ENCODE data around the gene MCOLN2.

MCOLN2 gene

GRCh38 chr1:84899969-84900368 lies 96.9 kb downstream of the MCOLN2 start:
- Histone ChIP-seq H3K27ac (ENCODE audit: low read depth, low read length) (no peak overlapping the region), H3K4me1 (ENCODE audit: control insufficient read depth, insufficient read depth, low read length) (no peaks in the 10 kb centered on the region), H3K36me3 (ENCODE audit: control insufficient read depth, insufficient read depth, low read length) (no peaks in the 10 kb centered on the region), H3K9ac (ENCODE audit: low read length) (no peak overlapping the region), H3K4me3 (ENCODE audit: low read length) (no peak overlapping the region), H3K27me3 (ENCODE audit: control insufficient read depth, insufficient read depth, low read length) (no peaks in the 10 kb centered on the region)

GRCh38 chr1:84896279-84896678 lies 100.6 kb downstream of the MCOLN2 start:
- Histone ChIP-seq H3K27me3 (ENCODE audit: control insufficient read depth, insufficient read depth, low read length) (peaks cover 4% of the 10 kb centered on the region), H3K9ac (ENCODE audit: low read length) (no peak overlapping the region), H3K4me3 (ENCODE audit: low read length) (no peak overlapping the region)

GRCh38 chr1:84892705-84893618 lies 104.0 kb downstream of the MCOLN2 start, which contains the start of gene LPAR3:
TSS of gene LPAR3 (minus strand) at chr1:84893206. CDS start at chr1:84866120, 27,086 bp downstream.
- Histone ChIP-seq H3K9ac (ENCODE audit: low read length) (no peak within 1 kb of the TSS), H3K27ac (ENCODE audit: low read depth, low read length) (no peak within 1 kb of the TSS)

More at GRCh38 chr1:84896279-84896678, 100.6 kb downstream of the MCOLN2 start:
- H3K27ac ChIP-seq (ENCODE audit: low read depth, low read length): no peak overlapping the region
- no peaks in the 10 kb centered on the region for H3K36me3 ChIP-seq (ENCODE audit: control insufficient read depth, insufficient read depth, low read length)
- H3K4me1 ChIP-seq (ENCODE audit: control insufficient read depth, insufficient read depth, low read length): no peaks in the 10 kb centered on the region

GRCh38 chr1:84890566-84890965 lies 106.3 kb downstream of the MCOLN2 start:
- H3K4me1 ChIP-seq (ENCODE audit: control insufficient read depth, insufficient read depth, low read length): no peaks in the 10 kb centered on the region
- no peak overlapping the region for H3K27ac ChIP-seq (ENCODE audit: low read depth, low read length)
- no peak overlapping the region for H3K9ac ChIP-seq (ENCODE audit: low read length)
- H3K27me3 ChIP-seq (ENCODE audit: control insufficient read depth, insufficient read depth, low read length): peaks cover 4% of the 10 kb centered on the region
- no peak overlapping the region for H3K4me3 ChIP-seq (ENCODE audit: low read length)
- no peaks in the 10 kb centered on the region for H3K36me3 ChIP-seq (ENCODE audit: control insufficient read depth, insufficient read depth, low read length)

More at GRCh38 chr1:84892705-84893618, 104.0 kb downstream of the MCOLN2 start, which contains the start of gene LPAR3:
- Histone ChIP-seq H3K4me1 (ENCODE audit: control insufficient read depth, insufficient read depth, low read length) (no peaks in the 10 kb centered on the region), H3K4me3 (ENCODE audit: low read length) (no peak within 1 kb of the TSS), H3K36me3 (ENCODE audit: control insufficient read depth, insufficient read depth, low read length) (no peaks in the 10 kb centered on the region), H3K27me3 (ENCODE audit: control insufficient read depth, insufficient read depth, low read length) (peaks cover 4% of the 10 kb centered on the region)

- Histone ChIP-seq H3K27ac (ENCODE audit: low read depth, low read length) (no peak overlapping the region), H3K9ac (ENCODE audit: low read length) (no peak overlapping the region), H3K4me3 (ENCODE audit: low read length) (no peak overlapping the region), H3K4me1 (ENCODE audit: control insufficient read depth, insufficient read depth, low read length) (no peaks in the 10 kb centered on the region), H3K27me3 (ENCODE audit: control insufficient read depth, insufficient read depth, low read length) (peaks cover 4% of the 10 kb centered on the region), H3K36me3 (ENCODE audit: control insufficient read depth, insufficient read depth, low read length) (no peaks in the 10 kb centered on the region)
Observed at GRCh38 chr1:84889437-84889836, 107.5 kb downstream of the MCOLN2 start.

- Histone ChIP-seq H3K4me3 (ENCODE audit: low read length) (no peak overlapping the region), H3K9ac (ENCODE audit: low read length) (no peak overlapping the region), H3K27ac (ENCODE audit: low read depth, low read length) (no peak overlapping the region), H3K36me3 (ENCODE audit: control insufficient read depth, insufficient read depth, low read length) (no peaks in the 10 kb centered on the region), H3K4me1 (ENCODE audit: control insufficient read depth, insufficient read depth, low read length) (no peaks in the 10 kb centered on the region), H3K27me3 (ENCODE audit: control insufficient read depth, insufficient read depth, low read length) (peaks cover 4% of the 10 kb centered on the region)
Observed at GRCh38 chr1:84888753-84889152, 108.2 kb downstream of the MCOLN2 start.

GRCh38 chr1:84887261-84887934 lies 109.5 kb downstream of the MCOLN2 start:
- Histone ChIP-seq H3K36me3 (ENCODE audit: control insufficient read depth, insufficient read depth, low read length) (no peaks in the 10 kb centered on the region), H3K4me1 (ENCODE audit: control insufficient read depth, insufficient read depth, low read length) (no peaks in the 10 kb centered on the region), H3K27ac (ENCODE audit: low read depth, low read length) (no peak overlapping the region), H3K27me3 (ENCODE audit: control insufficient read depth, insufficient read depth, low read length) (no peaks in the 10 kb centered on the region), H3K9ac (ENCODE audit: low read length) (no peak overlapping the region), H3K4me3 (ENCODE audit: low read length) (no peak overlapping the region)

GRCh38 chr1:84885469-84885868 lies 111.4 kb downstream of the MCOLN2 start:
- Histone ChIP-seq H3K4me3 (ENCODE audit: low read length) (no peak overlapping the region), H3K27me3 (ENCODE audit: control insufficient read depth, insufficient read depth, low read length) (no peaks in the 10 kb centered on the region), H3K9ac (ENCODE audit: low read length) (no peak overlapping the region), H3K4me1 (ENCODE audit: control insufficient read depth, insufficient read depth, low read length) (no peaks in the 10 kb centered on the region), H3K36me3 (ENCODE audit: control insufficient read depth, insufficient read depth, low read length) (no peaks in the 10 kb centered on the region), H3K27ac (ENCODE audit: low read depth, low read length) (no peak overlapping the region)

GRCh38 chr1:84884671-84885389 lies 112.1 kb downstream of the MCOLN2 start:
- H3K4me1 ChIP-seq (ENCODE audit: control insufficient read depth, insufficient read depth, low read length): no peaks in the 10 kb centered on the region
- H3K27ac ChIP-seq (ENCODE audit: low read depth, low read length): no peak overlapping the region
- no peaks in the 10 kb centered on the region for H3K27me3 ChIP-seq (ENCODE audit: control insufficient read depth, insufficient read depth, low read length)
- H3K36me3 ChIP-seq (ENCODE audit: control insufficient read depth, insufficient read depth, low read length): no peaks in the 10 kb centered on the region
- no peak overlapping the region for H3K4me3 ChIP-seq (ENCODE audit: low read length)
- H3K9ac ChIP-seq (ENCODE audit: low read length): no peak overlapping the region

GRCh38 chr1:84883286-84883685 lies 113.6 kb downstream of the MCOLN2 start:
- Histone ChIP-seq H3K4me3 (ENCODE audit: low read length) (no peak overlapping the region), H3K36me3 (ENCODE audit: control insufficient read depth, insufficient read depth, low read length) (no peaks in the 10 kb centered on the region), H3K4me1 (ENCODE audit: control insufficient read depth, insufficient read depth, low read length) (no peaks in the 10 kb centered on the region), H3K27me3 (ENCODE audit: control insufficient read depth, insufficient read depth, low read length) (no peaks in the 10 kb centered on the region), H3K27ac (ENCODE audit: low read depth, low read length) (no peak overlapping the region), H3K9ac (ENCODE audit: low read length) (no peak overlapping the region)

GRCh38 chr1:84877592-84877991 lies 119.3 kb downstream of the MCOLN2 start:
- Histone ChIP-seq H3K4me3 (ENCODE audit: low read length) (no peak overlapping the region), H3K27me3 (ENCODE audit: control insufficient read depth, insufficient read depth, low read length) (no peaks in the 10 kb centered on the region), H3K27ac (ENCODE audit: low read depth, low read length) (no peak overlapping the region), H3K9ac (ENCODE audit: low read length) (no peak overlapping the region), H3K36me3 (ENCODE audit: control insufficient read depth, insufficient read depth, low read length) (no peaks in the 10 kb centered on the region), H3K4me1 (ENCODE audit: control insufficient read depth, insufficient read depth, low read length) (no peaks in the 10 kb centered on the region)

GRCh38 chr1:84876353-84876752 lies 120.6 kb downstream of the MCOLN2 start:
- H3K4me3 ChIP-seq (ENCODE audit: low read length): no peak overlapping the region
- H3K36me3 ChIP-seq (ENCODE audit: control insufficient read depth, insufficient read depth, low read length): no peaks in the 10 kb centered on the region
- no peak overlapping the region for H3K27ac ChIP-seq (ENCODE audit: low read depth, low read length)
- H3K27me3 ChIP-seq (ENCODE audit: control insufficient read depth, insufficient read depth, low read length): no peaks in the 10 kb centered on the region
- H3K4me1 ChIP-seq (ENCODE audit: control insufficient read depth, insufficient read depth, low read length): no peaks in the 10 kb centered on the region
- no peak overlapping the region for H3K9ac ChIP-seq (ENCODE audit: low read length)

Measured in rectal smooth muscle tissue (tissue), 1 donor.